ENCODE data around the gene EIPR1. TPM values are rescaled to one million over a fixed set of nuclear protein-coding genes. Genes with fewer than 3 reads are reported as not detected.

Gene EIPR1
- total and polyA plus RNA-seq, 2 of the 13 experiments (the other 11 are each of a cell fraction or from before 2014, with no cell fraction given) = 70.0 to 96.3 TPM

DNA sequence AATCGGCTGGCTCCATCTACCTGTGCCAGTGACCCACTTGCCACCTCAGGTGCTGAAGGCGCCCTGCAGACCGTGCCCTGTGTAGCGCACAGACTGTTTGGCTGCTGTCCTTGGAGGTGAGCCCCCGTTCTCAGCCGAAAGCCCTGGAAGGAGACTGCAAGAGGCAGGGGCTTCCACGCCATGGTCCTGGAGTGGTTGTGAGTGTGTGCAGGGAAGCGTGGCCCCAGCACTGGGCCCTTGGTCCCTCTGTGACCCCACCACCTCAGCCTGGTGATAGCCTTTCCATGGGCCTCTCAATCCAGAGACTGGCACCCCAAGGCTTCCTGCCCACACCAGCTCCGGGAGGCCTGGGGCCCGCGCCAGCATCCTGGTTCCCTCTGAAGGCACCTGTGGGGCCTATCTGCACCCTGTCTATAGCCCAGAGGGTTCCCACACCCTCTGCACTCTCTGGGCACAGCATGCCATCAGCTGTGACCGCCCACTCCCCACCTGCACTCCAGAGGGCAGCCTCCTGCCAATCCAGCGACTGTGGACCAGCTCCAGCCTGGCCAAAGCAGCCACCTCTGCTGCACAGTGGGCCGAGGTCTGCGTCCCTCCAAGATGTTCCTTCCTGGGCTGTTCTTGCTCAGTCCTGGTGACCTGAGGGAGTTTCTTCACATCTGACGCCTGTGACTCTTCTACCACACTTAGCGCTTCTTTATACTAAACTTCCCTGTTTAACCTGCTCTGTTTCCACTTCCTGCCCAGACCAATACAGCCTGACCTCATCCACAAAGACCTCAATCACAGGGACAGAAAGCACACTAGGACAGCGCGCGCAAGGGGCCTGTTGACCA, 109.5 kb downstream of the EIPR1 start (continued):
- TF ChIP-seq, protein P1, sequence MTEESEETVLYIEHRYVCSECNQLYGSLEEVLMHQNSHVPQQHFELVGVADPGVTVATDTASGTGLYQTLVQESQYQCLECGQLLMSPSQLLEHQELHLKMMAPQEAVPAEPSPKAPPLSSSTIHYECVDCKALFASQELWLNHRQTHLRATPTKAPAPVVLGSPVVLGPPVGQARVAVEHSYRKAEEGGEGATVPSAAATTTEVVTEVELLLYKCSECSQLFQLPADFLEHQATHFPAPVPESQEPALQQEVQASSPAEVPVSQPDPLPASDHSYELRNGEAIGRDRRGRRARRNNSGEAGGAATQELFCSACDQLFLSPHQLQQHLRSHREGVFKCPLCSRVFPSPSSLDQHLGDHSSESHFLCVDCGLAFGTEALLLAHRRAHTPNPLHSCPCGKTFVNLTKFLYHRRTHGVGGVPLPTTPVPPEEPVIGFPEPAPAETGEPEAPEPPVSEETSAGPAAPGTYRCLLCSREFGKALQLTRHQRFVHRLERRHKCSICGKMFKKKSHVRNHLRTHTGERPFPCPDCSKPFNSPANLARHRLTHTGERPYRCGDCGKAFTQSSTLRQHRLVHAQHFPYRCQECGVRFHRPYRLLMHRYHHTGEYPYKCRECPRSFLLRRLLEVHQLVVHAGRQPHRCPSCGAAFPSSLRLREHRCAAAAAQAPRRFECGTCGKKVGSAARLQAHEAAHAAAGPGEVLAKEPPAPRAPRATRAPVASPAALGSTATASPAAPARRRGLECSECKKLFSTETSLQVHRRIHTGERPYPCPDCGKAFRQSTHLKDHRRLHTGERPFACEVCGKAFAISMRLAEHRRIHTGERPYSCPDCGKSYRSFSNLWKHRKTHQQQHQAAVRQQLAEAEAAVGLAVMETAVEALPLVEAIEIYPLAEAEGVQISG (CRISPR knock-in tag; IDR thresholded peaks at IDR 0.05) = no peak
- no peak for TF ChIP-seq ZZZ3 (CRISPR knock-in tag; IDR thresholded peaks at IDR 0.05; ENCODE audit: borderline replicate concordance)
- TF ChIP-seq ZFYVE20 (CRISPR knock-in tag; IDR thresholded peaks at IDR 0.05; ENCODE audit: borderline replicate concordance, low read depth) = no peak
- TF ChIP-seq HDAC2 (CRISPR knock-in tag; IDR thresholded peaks at IDR 0.05) = no peak
- no peak for TF ChIP-seq ZNF34 (CRISPR knock-in tag; IDR thresholded peaks at IDR 0.05; ENCODE audit: borderline replicate concordance)
- TF ChIP-seq TOE1 (CRISPR knock-in tag; IDR thresholded peaks at IDR 0.05) = no peak
- TF ChIP-seq ZBTB20 (CRISPR knock-in tag; IDR thresholded peaks at IDR 0.05; ENCODE audit: borderline replicate concordance, low read depth) = no peak

Data from HepG2 (cell line).